ENCODE measurements around the gene BDH1.
"Not testable (repeated sequence)": the region's sequence is repeated elsewhere in the genome, so short reads cannot be mapped to it uniquely, and the experiment has no call there.

BDH1 gene

DNA sequence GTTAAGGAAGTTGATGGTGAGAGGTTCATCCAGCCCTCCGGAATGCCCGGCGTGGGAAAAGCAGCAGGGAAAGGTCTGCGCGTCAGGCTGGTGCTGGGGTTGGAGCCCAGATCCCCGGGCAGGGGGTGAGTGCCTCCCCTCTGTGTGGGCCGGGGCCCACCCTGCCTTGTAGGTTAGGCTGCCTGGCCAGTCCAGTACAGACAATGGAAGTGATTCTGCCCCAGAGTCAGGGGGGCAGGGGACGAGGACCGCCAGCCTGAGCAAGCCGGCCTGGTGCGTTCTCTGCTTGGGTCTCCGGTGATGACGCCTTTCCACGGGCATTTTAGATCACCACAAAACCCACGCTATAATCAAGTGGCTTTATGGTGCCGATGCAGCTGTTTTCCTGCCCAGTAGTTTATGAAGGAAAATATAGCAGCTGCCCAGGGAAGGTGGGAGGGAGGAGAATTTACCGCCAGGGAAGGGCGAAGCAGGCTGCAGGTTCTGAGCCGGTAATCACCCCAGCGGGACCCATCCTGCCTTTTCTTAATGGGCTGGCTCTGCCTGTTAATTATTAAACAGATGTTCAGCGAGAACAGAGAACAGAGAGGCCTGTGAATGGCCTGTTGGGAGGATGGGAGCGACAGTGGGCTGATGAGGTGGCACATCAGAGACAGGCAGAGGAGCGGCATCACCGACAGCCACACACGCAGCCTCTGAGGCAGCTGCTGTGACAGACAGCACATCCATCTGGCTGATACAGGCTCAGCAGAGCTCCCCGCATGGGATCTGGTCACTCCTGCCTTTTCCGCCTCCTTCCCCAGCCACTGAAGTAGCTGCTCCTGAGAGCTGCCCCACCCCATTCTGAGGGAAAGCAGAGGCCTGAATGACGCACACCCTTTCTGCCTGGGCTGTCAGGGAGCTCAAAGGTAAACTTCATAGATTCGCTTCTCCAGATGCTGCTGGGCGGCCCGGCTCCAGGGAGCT is 35.2 kb downstream of the BDH1 start:
- DNase-seq (ENCODE audit: low read depth): no peak

DNA sequence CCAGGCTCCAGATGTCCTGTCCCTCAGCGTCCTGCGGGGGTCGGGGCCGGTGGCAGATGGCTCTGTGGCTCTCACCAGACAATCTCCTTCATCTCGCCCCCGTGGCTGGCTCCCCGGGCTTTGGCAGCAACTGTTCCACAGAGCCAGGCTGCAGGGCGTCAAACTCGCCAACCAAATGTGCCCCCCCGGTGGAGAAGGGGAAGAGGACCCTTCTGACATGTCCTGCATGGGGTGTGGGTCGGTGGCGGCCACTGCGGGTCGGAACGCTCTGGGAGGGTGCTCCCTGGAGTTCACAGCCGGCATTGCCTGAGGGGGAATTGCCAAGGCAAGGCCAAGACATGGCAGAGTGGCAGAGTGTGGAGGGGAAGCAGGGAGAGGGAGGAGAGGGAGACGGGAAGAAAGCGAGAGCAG is 36.0 kb downstream of the BDH1 start:
- no peak for DNase-seq (ENCODE audit: low read depth)

DNA sequence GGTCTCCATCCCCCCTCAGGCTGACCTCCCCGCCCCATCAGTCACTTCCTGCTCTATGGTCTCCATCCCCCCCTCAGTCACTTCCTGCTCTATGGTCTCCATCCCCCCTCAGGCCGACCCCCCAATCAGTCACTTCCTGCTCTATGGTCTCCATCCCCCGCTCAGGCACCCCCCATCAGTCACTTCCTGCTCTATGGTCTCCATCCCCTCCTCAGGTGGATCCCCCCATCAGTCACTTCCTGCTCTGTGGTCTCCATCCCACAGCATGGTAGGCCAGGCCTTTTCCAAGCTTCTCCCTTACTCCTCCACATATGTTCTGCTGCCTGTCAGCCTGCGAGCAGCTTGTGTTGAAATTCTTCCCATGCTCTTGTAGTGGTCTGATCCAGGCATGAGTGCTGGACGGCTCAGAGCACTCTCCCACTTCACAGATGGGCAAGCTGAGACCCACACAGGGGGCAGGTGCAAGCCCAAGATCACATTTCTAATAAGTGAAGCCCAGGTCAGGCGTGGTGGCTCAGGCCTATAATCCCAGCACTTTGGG is 36.8 kb downstream of the BDH1 start:
- no peak for DNase-seq (ENCODE audit: low read depth)

DNA sequence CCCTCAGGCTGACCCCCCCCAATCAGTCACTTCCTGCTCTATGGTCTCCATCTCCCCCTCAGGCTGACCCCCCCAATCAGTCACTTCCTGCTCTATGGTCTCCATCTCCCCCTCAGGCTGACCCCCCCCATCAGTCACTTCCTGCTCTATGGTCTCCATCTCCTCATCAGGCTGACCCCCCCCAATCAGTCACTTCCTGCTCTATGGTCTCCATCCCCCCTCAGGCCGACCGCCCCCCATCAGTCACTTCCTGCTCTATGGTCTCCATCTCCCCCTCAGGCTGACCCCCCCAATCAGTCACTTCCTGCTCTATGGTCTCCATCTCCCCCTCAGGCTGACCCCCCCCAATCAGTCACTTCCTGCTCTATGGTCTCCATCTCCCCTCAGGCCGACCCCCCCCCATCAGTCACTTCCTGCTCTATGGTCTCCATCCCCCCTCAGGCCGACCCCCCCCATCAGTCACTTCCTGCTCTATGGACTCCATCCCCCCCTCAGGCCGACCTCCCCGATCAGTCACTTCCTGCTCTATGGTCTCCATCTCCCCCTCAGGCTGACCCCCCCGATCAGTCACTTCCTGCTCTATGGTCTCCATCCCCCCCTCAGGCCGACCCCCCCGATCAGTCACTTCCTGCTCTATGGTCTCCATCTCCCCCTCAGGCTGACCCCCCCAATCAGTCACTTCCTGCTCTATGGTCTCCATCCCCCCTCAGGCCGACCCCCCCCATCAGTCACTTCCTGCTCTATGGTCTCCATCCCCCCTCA is 37.7 kb downstream of the BDH1 start:
- DNase-seq (ENCODE audit: low read depth): not testable (repeated sequence)

DNA sequence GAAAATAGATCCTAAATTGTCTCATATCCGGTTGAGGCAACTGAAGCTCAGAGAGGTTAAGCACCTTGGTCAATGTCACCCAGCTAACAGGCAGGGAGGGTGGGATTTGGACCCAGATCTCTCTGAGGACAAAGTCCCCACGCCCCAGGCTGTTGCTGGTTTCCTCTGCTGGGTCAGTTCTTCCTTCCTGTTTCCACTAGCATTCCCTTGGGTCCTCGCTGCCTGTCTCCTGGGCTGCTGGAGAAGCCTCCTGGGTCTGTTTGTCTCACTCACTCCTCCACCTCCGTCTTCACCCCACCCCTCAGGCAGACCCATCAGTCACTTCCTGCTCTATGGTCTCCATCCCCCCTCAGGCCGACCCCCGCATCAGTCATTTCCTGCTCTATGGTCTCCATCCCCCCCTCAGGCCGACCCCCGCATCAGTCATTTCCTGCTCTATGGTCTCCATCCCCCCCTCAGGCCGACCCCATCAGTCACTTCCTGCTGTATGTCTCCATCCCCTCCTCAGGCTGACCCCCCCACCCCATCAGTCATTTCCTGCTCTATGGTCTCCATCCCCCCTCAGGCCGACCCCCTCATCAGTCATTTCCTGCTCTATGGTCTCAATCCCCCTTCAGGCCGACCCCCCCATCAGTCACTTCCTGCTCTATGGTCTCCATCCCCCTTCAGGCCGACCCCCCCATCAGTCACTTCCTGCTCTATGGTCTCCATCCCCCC is 38.7 kb downstream of the BDH1 start:
- DNase-seq (ENCODE audit: low read depth): not testable (repeated sequence)

DNA sequence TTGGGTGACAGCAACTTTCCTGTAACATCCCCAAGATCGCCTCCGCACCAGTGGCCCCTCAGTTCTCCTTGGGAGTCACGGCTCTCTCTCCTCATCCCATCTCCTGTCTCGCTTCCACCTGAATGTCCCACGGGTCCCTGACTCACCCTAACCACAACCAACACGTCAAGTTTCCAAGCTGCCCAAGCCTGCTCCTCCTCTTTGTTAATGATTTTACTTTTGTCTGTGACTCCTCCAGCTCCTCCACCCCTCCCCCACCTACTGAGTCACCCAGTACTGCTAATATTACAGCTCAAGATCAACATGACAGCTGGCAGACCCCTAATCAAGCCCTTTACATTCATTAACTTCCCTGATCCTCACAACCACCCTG is 39.3 kb downstream of the BDH1 start:
- DNase-seq (ENCODE audit: low read depth): no peak

DNA sequence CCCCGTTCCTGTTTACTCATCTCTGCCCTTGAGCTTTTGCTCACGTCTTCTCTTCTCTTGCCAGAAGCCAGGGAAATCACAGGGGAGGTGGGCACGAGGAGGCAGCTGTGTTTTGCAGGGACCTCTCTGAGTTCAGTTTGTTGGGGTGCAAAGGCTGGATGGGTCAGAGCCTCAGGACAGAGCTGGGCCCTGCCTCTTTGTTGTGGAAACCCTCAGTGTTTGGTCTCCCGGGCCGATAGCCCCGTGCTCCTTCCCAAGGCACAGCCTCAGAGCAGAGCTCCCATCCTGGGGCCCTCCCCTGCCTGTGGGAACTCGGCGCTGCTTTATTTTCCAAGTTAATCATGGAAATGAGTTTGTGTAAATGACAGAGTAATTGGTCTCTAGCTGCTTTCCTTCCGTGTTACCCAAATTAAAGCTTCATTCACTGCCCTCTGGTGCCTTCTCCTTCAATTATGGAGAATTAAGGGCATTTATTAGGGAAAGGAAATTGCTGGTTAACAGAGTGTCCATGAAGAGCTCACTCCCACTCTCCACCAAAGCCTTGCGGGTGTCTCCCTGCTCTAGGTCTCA is 40.9 kb downstream of the BDH1 start:
- no peak for DNase-seq (ENCODE audit: low read depth)

DNA sequence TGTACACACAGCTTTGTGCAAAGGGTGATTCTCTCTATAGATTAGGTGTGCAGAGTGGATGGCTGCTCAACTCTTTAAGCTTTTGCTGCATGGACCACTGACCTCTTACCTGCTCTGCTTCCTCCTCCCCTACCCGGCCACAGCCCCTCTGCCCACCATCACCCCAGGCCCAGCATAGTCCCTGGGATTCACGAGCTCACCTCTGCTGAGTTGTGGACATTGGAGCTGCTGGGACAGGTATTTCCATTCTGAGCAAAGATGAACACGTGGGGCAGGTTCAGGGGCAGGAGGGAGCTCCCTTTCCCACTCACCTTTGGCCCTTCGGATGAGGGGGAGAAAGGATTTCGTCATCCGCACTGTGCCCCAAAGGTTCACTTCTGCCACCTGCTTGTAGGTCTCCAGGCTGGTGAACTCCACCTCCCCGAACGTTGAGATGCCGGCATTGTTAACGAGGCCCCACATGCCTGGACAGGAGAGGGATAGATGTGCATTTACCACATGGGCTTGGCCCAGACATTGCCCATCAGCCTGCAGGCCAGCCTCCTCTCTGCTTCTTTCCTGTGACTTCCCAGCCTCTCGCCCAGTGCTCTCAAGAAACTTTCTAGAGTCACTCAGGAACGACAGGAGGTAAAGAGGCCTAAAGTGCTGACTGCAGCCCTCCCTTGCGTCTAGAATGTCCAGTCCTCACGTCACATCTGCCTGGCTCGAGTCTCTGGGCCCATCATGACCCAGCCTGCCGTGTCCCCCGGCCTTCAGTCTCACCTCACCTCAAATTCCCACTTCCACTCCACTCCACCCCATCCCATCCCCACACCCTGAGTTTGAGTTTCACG is 41.6 kb downstream of the BDH1 start:
- DNase-seq (ENCODE audit: low read depth): no peak

DNA sequence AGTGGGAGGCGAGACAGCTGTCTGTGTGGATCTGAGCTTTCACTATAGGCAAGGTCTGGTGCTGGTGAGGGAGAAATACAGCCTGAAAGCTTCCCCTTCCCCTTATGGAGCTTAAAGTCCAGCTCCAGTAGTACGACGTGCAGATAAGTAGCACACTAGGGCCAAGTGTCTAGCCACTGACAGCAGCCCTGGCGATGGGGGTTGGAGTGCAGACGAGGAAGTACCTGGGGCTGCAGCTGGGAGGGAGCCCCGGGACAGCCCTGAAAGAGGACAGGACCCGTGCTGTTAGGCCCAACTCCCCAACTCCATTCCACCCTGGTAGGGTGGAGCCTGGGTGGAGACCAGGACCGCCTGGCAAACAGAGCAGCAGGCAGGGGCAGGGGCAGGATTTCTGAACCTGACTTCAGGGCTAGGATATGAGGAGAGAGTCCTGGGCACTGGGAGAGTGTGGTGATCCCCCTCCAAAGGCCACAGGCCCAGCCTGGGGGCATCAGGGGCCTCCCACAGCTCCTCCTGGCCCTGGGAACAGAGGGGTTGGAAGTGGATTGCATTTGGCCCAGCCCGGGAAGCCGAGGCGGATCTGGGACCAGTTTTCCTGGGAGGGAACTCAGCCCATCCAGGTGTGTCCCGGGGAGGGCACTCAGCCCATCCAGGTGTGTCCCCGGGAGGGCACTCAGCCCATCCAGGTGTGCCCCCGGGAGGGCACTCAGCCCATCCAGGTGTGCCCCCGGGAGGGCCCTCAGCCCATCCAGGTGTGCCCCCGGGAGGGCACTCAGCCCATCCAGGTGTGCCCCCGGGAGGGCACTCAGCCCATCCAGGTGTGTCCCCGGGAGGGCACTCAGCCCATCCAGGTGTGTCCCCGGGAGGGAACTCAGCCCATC is 42.8 kb downstream of the BDH1 start:
- no peak for DNase-seq (ENCODE audit: low read depth)

DNA sequence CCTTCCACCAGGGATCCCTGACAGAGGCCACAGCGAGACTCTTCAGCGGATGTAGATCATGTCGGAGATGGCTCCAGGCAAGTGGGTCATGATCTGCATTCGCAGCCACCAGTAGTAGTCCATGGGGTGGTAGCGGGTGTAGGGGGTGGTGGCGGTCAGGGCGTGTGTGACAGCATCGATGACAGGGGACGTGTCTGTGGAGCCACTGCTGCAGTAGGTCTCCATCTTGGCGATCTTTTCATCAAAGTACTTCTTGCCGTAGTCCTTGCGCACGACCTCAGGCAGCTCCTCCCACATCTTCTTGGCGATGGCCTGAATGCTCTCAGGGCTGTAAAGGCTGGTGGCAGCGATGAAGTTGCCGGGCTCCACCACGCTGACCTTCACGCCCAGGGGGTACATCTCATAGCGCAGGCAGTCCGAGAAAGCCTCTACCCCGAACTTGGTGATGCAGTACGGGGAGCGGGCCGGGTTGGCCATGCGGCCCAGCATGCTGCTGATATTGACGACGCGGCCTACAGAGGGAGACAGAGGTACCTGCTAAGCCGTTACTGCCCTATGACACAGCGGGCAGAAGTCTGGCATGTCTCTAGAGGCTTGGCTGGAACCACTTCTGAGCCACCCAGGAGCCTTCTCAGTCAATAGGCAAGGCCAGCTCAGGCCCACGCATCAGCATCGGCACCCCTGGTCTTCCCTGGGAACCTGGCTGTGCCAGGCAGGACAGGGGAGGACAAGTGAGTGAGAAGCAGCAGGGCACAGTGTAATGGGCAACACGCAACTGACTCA is 43.7 kb downstream of the BDH1 start:
- DNase-seq (ENCODE audit: low read depth): no peak

DNA sequence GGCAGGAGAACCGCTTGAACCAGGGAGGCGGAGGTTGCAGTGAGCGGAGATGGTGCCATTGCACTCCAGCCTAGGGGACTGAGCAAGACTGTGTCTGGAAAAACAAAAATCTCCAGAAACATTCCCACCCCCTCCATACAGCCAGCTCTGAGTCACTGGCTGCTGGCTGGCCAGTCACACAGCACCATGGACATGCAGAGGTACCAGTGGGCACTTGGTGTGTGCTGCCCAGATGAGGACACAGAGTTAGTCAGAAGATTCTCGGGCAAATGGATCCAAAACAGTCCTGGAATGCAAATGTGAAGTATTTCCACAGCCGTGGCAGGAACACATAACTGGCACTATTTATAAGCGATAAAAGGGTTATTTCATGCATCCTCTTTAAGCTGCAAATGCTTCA is 44.6 kb downstream of the BDH1 start:
- DNase-seq (ENCODE audit: low read depth): no peak

DNA sequence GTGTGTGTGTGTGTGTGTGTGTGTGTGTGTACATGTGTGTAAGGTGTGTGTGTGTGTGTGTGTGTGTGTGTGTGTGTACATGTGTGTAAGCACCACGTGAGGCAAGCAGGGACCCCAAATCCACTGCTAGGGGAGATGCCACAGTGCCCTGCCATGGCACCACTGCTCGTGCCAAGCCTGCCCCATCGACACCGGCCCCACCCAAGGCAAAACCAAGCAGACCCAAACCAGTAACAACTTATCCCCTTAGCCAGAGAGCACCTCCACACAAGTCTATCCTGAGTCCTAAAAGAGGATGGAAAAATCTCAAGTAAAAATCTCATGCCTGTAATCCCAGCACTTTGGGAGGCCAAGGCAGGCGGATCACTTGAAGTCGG is 45.1 kb downstream of the BDH1 start:
- DNase-seq (ENCODE audit: low read depth): no peak

DNA sequence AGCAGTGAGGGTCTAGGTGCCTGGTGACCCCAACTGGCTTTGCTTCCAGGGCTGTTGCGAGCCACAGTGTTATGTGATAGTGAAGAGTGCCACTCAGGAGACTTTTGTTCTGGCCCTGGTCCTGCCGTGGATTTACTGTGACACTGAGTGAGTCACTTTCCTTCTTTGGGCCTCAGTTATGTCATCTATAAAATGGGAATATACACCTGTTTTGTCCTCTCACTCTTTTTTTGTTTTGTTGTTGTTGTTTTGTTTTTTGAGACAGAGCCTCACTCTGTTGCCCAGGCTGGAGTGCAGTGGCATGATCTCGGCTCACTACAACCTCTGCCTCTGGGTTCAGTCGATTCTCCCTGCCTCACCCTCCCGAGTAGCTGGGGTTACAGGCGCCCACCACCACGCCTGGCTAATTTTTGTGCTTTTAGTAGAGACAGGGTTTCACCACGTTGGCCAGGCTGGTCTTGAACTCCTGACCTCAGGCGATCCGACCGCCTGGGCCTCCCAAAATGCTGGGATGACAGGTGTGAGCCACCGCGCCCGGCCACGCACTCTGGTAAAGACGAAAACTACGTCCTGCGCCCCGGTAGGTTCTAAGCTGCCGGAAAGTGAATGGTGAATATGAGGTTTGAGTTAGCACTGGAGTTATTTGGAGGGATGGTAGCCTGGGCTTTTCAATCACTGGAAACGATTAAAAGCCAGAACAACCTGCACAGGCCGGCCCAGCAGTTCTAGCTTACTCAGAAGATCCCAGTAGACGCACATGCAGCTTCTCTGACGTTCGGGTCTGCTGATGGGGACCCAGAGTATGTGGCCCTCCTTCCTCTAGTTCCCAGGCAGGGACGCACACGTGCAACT is 46.6 kb downstream of the BDH1 start:
- DNase-seq (ENCODE audit: low read depth): no peak

DNA sequence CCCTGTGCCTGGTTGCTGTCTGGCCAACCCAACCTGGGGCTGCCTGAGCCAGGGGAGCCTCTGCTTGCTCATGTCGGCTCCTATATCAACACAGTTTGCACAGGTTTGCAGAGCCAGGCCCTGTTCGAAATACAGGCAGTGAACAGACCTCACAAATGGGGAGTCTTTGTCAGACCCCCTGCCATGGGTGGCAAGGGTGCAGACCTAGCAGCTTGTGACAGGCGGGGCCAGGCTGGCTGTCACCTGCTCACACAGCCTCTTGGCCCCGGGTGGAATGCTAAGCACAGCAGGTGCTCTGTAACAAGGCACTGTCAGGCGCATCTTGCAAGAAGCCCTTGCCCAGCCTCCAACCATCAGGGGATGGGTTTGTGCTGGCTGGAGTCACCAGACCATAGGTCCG is 47.3 kb downstream of the BDH1 start:
- no peak for DNase-seq (ENCODE audit: low read depth)

DNA sequence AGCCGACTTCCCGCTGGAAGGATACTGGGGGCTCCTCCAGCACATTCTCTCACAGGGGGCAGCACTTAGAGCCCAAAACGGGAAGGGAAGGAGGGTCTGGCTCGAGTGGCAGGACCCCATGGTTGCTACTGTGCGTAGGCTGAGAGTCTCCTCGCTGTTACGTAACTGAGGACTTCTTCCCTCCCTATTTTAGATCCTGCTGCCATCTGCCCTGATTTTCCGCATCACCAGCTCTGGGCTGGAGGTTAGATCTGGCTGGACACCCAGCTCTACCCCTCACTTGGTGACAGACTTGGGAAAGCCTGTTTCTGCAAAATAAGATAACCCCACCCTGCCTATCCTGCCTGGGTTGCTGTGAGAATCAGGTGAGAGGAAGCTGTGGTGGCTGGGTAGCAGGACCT is 47.7 kb downstream of the BDH1 start:
- DNase-seq (ENCODE audit: low read depth): no peak

DNA sequence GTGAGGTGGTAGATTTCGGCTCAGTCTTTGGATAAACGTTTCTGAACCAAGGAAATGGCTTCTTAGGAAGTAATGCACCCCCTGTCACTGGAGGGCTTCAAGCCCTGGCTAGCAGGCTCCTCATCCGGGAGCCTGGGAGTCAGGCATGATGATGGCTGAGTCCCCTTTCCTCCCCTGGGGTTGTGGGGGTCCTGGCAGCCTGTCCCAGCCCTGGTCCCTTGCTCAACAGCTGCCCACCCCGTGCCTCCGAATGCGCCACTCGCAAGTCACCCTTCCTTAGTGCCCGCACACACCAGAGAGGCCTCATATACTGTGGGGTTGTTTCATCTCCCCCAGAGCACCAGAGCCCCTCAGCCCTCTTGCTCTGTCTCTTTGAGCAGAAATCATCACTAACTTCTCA is 48.2 kb downstream of the BDH1 start:
- DNase-seq (ENCODE audit: low read depth): no peak

DNA sequence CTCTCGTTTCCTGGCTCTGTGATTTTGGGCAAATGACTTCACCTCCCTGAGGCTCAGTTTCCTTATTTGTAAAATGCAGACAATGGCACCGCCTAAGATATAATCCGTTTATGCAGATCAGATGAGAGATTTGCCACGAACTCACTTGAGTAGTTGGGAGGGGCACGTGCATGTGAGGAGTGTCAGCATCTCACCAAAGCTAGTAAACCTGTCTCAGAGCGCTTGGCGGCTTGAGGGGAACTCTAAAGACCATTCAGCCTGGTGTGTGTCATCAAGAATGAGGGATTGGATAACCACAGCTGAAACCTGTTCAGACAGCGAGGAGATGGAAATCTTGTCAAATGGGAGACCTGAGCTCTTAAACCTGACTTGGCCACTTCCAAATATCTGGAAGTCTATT is 48.7 kb downstream of the BDH1 start:
- no peak for DNase-seq (ENCODE audit: low read depth)

DNA sequence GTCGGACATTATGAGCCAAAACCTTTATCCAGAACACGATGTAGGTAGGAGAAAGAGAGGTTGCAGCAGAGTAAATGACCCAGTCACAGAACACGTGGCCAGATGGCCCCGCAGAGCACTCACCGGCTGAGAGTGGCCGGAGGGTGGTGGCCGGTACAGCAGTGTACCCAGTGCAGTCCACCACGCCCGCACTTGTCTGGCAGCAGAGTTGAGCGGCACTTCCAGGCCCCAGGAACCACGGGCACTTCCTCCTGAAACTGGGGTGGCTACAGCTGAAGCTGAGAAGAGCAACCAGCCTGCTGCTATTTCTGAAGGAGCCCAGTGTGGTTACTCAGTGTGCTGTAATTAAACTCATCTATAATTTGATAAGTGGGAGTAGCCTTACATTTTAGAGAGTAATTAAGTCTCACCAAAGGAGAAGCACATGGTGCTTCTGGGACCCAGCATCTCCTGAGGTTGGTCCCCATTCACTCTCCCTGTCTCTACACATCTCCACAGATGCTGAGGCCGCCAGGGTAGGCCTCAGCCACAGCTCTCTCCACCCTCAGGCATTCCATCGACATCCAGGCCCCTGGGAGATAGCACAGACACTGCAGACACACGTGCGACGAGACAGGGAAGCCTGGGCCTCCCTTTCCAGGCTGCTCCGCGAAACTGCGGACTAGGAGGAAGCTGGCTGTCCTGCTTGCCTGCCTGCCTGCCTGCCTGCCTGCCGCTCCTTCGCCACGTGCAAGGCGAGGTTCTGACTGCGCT is 49.8 kb downstream of the BDH1 start:
- no peak for DNase-seq (ENCODE audit: low read depth)
